HepG2 (cell line): ENCODE measurements around the gene CASTOR1. TPM values are rescaled to one million over a fixed set of nuclear protein-coding genes. Genes with fewer than 3 reads are reported as not detected.
A peak's percentile ranks its signal among the peaks of the same experiment; 100 is the strongest.

Source experiments
- ARNT2 ChIP-seq: sonication (generic); formaldehyde crosslinking; IDR thresholded peaks from 2 replicates; pipeline ENCODE4 v1.8.0; 2022; ENCODE audit warnings: mild to moderate bottlenecking, low read depth, missing genetic modification reagents, moderate library complexity
- ARNTL ChIP-seq: sonication (generic); formaldehyde crosslinking; IDR thresholded peaks from 2 replicates; pipeline ENCODE4 v1.4.0; 2020; ENCODE audit warnings: mild to moderate bottlenecking, missing genetic modification reagents
- KAT2B ChIP-seq: fragments of 150-350 bp; IDR thresholded peaks from 2 replicates; pipeline ENCODE4 v1.6.1; 2014; ENCODE audit warnings: low read depth, low read length, borderline replicate concordance
- NCOR1 ChIP-seq: fragments of 200-600 bp; sonication (generic); IDR thresholded peaks from 2 replicates; pipeline ENCODE4 v1.7.0; 2017; ENCODE audit warnings: antibody characterized with exemption, low read length, borderline replicate concordance
- PAX8 ChIP-seq: sonication (generic); formaldehyde crosslinking; IDR thresholded peaks from 2 replicates; pipeline ENCODE4 v1.8.0; 2022; ENCODE audit warnings: mild to moderate bottlenecking, missing genetic modification reagents, borderline replicate concordance
- RAD21 ChIP-seq: fragments of 450-650 bp; formaldehyde crosslinking; IDR thresholded peaks from 2 replicates; pipeline ENCODE4 v1.5.0; 2020; ENCODE audit warnings: mild to moderate bottlenecking
- RBFOX2 ChIP-seq: fragments of 200-400 bp; formaldehyde crosslinking; IDR thresholded peaks from 2 replicates; pipeline ENCODE4 v1.6.1; 2017; ENCODE audit warnings: low read depth, mild to moderate bottlenecking, low read length
- SP5 ChIP-seq: IDR thresholded peaks from 2 replicates; pipeline ENCODE4 v1.6.1; 2016; ENCODE audit warnings: low read depth, borderline replicate concordance
- TBP ChIP-seq: sonication (generic); formaldehyde crosslinking; IDR thresholded peaks from 2 replicates; pipeline ENCODE4 v1.5.0; 2020; ENCODE audit warnings: missing genetic modification reagents
- ZNF235 ChIP-seq: sonication (generic); formaldehyde crosslinking; IDR thresholded peaks from 2 replicates; pipeline ENCODE4 v1.8.1; 2023; ENCODE audit warnings: mild to moderate bottlenecking, missing genetic modification reagents, borderline replicate concordance
- ZNF777 ChIP-seq: sonication (generic); formaldehyde crosslinking; IDR thresholded peaks from 2 replicates; pipeline ENCODE4 v1.4.0; 2020; ENCODE audit warnings: missing genetic modification reagents
- polyA plus RNA-seq, 8 experiments: library from polyadenylated mRNA; depleted of rRNA in 3 of 8; stranded (reverse) in 7 of 8; unstranded in 1 of 8; fragments of >200 nt; fragmentation: Illumina TruSeq in 4 of 8; extraction: Trizol in 4 of 8; gene quantifications; 2 replicates each; pipeline versions ENCODE4 v1.2.1 to v1.2.3, GENCODE V29; 2011 to 2016; ENCODE audit warnings: low read depth in 4 of 8, missing spikeins in 1 of 8, mixed read lengths in 1 of 8; ENCODE audit not compliant: insufficient read depth in 1 of 8
- total RNA-seq, 5 experiments: library from RNA; depleted of rRNA; stranded (reverse); fragments of >200 nt; fragmentation: Illumina TruSeq; extraction: Trizol; gene quantifications; 2 replicates each; pipeline ENCODE4 v1.2.3, GENCODE V29; 2016; ENCODE audit warnings: low read depth in 1 of 5
- TF ChIP-seq, protein P1 (sequence below): IDR thresholded peaks from 2 replicates; pipeline ENCODE4 v1.6.1; 2012; ENCODE audit warnings: low read length, improper control_type of control experiment
- TF ChIP-seq, protein P2 (sequence below): sonication (generic); formaldehyde crosslinking; IDR thresholded peaks from 2 replicates; pipeline ENCODE4 v1.5.1; 2020; ENCODE audit warnings: mild to moderate bottlenecking, missing genetic modification reagents, moderate library complexity
- TF ChIP-seq, protein P3 (sequence below): sonication (generic); formaldehyde crosslinking; IDR thresholded peaks from 2 replicates; pipeline ENCODE4 v1.5.0; 2020; ENCODE audit warnings: missing genetic modification reagents
- TF ChIP-seq, protein P4 (sequence below): IDR thresholded peaks from 2 replicates; pipeline ENCODE4 v1.6.1; 2012; ENCODE audit warnings: inconsistent platforms
- TF ChIP-seq, protein P5 (sequence below): sonication (generic); formaldehyde crosslinking; IDR thresholded peaks from 2 replicates; pipeline ENCODE4 v1.5.0; 2020; ENCODE audit warnings: mild to moderate bottlenecking, missing genetic modification reagents
- TF ChIP-seq, protein P6 (sequence below), 2 experiments: sonication (generic) in 1 of 2; formaldehyde crosslinking in 1 of 2; IDR thresholded peaks; 2 replicates each; pipeline versions ENCODE4 v1.4.0 to v1.6.1; 2018 to 2020; ENCODE audit warnings: missing genetic modification reagents in 2 of 2, borderline replicate concordance in 1 of 2, low read depth in 1 of 2, mild to moderate bottlenecking in 1 of 2, missing biosample characterization in 1 of 2

The CASTOR1 gene
- total and polyA plus RNA-seq, 2 of the 13 experiments (the other 11 are each of a cell fraction or from before 2014, with no cell fraction given): 2.6 to 4.4 TPM

DNA sequence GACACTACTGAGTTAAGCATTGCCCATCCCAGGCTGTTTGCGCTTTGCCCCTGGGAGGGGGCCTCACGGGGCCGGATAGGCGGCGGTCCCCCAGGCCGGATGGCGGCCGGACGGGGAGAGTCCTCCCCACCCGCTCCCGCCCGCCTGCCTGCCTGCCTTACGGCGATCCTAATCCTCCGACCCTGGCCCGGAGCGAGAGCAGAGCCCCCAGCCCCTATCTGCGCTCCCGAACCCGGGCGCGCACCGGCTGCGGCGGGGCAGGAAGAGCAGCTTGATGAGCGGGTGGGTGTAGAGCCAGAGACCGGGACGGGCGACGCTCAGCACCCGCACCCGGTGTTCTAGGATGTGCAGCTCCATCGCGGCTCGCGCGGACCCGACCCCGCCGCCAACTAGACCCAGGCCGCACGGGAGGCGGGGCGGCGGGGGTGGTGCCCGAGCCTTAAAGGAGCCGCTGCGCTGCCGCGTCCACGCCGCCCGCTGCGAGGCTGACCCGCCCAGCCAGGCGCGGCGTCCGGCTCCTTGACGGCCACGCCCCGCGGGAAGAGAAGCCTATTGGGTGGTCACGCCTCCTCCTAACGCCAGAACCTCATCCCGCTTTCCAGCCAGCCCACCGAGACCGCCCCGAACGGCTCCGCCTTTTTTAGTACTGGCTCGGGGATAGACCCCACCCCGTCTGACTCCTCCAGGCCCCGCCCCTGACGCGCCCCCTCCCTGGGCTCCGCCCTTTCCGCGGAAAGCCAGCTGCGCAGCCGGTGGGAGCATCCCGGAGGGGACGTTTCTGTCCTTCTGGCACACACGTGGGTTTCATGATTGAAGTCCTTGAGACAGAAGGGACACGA is at the start of gene CASTOR1 (continued):
- no peak for TF ChIP-seq ZNF235 (CRISPR knock-in tag)
- TF ChIP-seq, protein P1, sequence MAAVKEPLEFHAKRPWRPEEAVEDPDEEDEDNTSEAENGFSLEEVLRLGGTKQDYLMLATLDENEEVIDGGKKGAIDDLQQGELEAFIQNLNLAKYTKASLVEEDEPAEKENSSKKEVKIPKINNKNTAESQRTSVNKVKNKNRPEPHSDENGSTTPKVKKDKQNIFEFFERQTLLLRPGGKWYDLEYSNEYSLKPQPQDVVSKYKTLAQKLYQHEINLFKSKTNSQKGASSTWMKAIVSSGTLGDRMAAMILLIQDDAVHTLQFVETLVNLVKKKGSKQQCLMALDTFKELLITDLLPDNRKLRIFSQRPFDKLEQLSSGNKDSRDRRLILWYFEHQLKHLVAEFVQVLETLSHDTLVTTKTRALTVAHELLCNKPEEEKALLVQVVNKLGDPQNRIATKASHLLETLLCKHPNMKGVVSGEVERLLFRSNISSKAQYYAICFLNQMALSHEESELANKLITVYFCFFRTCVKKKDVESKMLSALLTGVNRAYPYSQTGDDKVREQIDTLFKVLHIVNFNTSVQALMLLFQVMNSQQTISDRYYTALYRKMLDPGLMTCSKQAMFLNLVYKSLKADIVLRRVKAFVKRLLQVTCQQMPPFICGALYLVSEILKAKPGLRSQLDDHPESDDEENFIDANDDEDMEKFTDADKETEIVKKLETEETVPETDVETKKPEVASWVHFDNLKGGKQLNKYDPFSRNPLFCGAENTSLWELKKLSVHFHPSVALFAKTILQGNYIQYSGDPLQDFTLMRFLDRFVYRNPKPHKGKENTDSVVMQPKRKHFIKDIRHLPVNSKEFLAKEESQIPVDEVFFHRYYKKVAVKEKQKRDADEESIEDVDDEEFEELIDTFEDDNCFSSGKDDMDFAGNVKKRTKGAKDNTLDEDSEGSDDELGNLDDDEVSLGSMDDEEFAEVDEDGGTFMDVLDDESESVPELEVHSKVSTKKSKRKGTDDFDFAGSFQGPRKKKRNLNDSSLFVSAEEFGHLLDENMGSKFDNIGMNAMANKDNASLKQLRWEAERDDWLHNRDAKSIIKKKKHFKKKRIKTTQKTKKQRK: no peak
- TF ChIP-seq, protein P2, sequence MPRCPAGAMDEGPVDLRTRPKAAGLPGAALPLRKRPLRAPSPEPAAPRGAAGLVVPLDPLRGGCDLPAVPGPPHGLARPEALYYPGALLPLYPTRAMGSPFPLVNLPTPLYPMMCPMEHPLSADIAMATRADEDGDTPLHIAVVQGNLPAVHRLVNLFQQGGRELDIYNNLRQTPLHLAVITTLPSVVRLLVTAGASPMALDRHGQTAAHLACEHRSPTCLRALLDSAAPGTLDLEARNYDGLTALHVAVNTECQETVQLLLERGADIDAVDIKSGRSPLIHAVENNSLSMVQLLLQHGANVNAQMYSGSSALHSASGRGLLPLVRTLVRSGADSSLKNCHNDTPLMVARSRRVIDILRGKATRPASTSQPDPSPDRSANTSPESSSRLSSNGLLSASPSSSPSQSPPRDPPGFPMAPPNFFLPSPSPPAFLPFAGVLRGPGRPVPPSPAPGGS (CRISPR knock-in tag): no peak
- no peak for TF ChIP-seq TBP (CRISPR knock-in tag)
- TF ChIP-seq RBFOX2: peak; percentile 56
- TF ChIP-seq, protein P3, sequence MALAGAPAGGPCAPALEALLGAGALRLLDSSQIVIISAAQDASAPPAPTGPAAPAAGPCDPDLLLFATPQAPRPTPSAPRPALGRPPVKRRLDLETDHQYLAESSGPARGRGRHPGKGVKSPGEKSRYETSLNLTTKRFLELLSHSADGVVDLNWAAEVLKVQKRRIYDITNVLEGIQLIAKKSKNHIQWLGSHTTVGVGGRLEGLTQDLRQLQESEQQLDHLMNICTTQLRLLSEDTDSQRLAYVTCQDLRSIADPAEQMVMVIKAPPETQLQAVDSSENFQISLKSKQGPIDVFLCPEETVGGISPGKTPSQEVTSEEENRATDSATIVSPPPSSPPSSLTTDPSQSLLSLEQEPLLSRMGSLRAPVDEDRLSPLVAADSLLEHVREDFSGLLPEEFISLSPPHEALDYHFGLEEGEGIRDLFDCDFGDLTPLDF (CRISPR knock-in tag): 0 out of 2 replicates have a peak, but pooled peaks have one; percentile 29
- TF ChIP-seq ARNTL (CRISPR knock-in tag): no peak
- TF ChIP-seq, protein P4, sequence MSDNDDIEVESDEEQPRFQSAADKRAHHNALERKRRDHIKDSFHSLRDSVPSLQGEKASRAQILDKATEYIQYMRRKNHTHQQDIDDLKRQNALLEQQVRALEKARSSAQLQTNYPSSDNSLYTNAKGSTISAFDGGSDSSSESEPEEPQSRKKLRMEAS: peak; percentile 80
- TF ChIP-seq NCOR1: no peak
- no peak for TF ChIP-seq KAT2B
- TF ChIP-seq SP5 (CRISPR knock-in tag): peak; percentile 62
- TF ChIP-seq ARNT2 (CRISPR knock-in tag): peak; percentile 1; the same call in 1 of the 2 replicates
- peak; percentile 34; the same call in 1 of the 2 replicates for TF ChIP-seq ZNF777
- TF ChIP-seq, protein P5, sequence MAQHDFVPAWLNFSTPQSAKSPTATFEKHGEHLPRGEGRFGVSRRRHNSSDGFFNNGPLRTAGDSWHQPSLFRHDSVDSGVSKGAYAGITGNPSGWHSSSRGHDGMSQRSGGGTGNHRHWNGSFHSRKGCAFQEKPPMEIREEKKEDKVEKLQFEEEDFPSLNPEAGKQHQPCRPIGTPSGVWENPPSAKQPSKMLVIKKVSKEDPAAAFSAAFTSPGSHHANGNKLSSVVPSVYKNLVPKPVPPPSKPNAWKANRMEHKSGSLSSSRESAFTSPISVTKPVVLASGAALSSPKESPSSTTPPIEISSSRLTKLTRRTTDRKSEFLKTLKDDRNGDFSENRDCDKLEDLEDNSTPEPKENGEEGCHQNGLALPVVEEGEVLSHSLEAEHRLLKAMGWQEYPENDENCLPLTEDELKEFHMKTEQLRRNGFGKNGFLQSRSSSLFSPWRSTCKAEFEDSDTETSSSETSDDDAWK (CRISPR knock-in tag): no peak
- TF ChIP-seq, protein P6, sequence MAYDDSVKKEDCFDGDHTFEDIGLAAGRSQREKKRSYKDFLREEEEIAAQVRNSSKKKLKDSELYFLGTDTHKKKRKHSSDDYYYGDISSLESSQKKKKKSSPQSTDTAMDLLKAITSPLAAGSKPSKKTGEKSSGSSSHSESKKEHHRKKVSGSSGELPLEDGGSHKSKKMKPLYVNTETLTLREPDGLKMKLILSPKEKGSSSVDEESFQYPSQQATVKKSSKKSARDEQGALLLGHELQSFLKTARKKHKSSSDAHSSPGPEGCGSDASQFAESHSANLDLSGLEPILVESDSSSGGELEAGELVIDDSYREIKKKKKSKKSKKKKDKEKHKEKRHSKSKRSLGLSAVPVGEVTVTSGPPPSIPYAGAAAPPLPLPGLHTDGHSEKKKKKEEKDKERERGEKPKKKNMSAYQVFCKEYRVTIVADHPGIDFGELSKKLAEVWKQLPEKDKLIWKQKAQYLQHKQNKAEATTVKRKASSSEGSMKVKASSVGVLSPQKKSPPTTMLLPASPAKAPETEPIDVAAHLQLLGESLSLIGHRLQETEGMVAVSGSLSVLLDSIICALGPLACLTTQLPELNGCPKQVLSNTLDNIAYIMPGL (CRISPR knock-in tag; IDR thresholded peaks at IDR 0.05; ENCODE audit: borderline replicate concordance in 1 of 2, low read depth in 1 of 2): peak in 1 of 2 experiments; percentile 27; a peak in 1 of 4 replicates
- peak; percentile 5; the same call in 1 of the 2 replicates for TF ChIP-seq RAD21 (CRISPR knock-in tag)
- no peak for TF ChIP-seq PAX8 (CRISPR knock-in tag)
